ENCODE data around the gene PPM1E.

PPM1E gene

DNA sequence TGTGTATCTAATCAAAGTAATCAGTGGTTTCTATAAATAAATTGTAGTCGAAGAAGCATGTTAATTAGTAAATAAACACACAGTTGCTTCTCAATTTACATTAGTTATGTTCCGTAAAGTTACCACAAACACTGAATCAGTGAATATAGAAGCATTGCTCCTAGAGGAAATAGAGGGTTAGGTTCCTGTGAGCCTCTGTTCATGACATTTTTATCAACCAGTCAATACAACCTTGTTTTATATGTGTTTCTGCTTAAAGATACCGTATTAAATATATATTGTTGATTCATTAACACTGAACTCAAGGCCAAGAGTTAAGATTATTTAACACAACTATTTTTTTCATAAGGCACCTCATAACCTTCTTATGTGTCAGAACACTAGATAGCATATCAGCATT lies 134.3 kb downstream of the PPM1E start:
- Histone ChIP-seq H3K36me3 (peaks cover 2% of the 10 kb centered on the region; the same call in 1 of the 2 replicates), H3K27me3 (ENCODE audit: insufficient read depth, low read depth, severe bottlenecking) (no peaks in the 10 kb centered on the region)
- TF ChIP-seq, protein P1, sequence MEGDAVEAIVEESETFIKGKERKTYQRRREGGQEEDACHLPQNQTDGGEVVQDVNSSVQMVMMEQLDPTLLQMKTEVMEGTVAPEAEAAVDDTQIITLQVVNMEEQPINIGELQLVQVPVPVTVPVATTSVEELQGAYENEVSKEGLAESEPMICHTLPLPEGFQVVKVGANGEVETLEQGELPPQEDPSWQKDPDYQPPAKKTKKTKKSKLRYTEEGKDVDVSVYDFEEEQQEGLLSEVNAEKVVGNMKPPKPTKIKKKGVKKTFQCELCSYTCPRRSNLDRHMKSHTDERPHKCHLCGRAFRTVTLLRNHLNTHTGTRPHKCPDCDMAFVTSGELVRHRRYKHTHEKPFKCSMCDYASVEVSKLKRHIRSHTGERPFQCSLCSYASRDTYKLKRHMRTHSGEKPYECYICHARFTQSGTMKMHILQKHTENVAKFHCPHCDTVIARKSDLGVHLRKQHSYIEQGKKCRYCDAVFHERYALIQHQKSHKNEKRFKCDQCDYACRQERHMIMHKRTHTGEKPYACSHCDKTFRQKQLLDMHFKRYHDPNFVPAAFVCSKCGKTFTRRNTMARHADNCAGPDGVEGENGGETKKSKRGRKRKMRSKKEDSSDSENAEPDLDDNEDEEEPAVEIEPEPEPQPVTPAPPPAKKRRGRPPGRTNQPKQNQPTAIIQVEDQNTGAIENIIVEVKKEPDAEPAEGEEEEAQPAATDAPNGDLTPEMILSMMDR (IDR thresholded peaks at IDR 0.05; ENCODE audit: low read depth, low read length), result no peak

DNA sequence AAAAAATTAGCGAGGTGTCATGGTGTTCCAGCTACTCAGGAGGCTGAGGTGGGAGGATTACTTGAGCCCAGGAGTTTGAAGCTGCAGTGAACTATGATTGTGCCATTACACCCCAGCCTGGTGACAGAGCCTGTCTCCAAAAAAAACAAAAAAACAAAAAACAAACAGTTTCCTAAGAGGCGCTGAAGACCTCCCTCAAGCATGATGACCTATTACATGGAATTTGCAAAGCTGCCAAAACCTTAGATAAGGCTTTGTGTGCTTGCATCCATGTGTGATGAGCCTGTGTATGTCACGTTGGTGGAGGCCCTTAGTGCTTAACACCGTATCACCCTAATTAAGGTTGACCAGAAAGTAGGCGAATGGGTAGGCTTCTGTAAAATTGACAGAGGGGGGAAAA lies 143.5 kb downstream of the PPM1E start:
- TF ChIP-seq, protein P1 (IDR thresholded peaks at IDR 0.05; ENCODE audit: low read depth, low read length), result no peak
- H3K27me3 ChIP-seq (ENCODE audit: insufficient read depth, low read depth, severe bottlenecking), result no peaks in the 10 kb centered on the region
- DNase-seq, result no peak
- H3K4me3 ChIP-seq (ENCODE audit: low read depth, low read length), result no peak overlapping the region
- peaks cover 10% of the 10 kb centered on the region for H3K9me3 ChIP-seq (ENCODE audit: severe bottlenecking)
- peaks cover 6% of the 10 kb centered on the region; the same call in 1 of the 2 replicates for H3K36me3 ChIP-seq
- H3K27ac ChIP-seq, result no peak overlapping the region

More for the DNA sequence above, 134.3 kb downstream of the PPM1E start:
- H3K9me3 ChIP-seq (ENCODE audit: severe bottlenecking), result peaks cover 2% of the 10 kb centered on the region
- H3K27ac ChIP-seq, result no peak overlapping the region
- H3K4me3 ChIP-seq (ENCODE audit: low read depth, low read length), result no peak overlapping the region
- no peak for DNase-seq

DNA sequence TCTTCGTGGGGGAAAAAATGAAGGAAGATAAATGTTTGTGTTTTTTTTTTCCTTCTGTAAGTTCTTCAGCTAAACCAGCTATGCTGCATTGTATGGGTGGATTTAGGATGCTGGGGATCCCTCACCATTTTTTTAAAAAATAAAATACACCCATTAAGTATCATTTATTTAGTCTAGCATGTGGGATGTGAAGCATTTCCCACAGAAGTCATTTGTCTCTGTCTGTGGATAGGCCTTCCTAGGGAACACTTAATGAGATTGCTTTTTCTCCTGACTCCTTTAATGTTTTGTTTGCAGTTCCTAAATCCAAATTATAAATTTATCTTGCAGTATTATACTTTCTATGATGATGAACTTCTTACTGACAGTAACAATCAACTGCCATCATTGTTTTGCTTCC lies 146.7 kb downstream of the PPM1E start:
- DNase-seq, result no peak
- TF ChIP-seq, protein P1 (IDR thresholded peaks at IDR 0.05; ENCODE audit: low read depth, low read length), result no peak
- H3K36me3 ChIP-seq, result no peaks in the 10 kb centered on the region

DNA sequence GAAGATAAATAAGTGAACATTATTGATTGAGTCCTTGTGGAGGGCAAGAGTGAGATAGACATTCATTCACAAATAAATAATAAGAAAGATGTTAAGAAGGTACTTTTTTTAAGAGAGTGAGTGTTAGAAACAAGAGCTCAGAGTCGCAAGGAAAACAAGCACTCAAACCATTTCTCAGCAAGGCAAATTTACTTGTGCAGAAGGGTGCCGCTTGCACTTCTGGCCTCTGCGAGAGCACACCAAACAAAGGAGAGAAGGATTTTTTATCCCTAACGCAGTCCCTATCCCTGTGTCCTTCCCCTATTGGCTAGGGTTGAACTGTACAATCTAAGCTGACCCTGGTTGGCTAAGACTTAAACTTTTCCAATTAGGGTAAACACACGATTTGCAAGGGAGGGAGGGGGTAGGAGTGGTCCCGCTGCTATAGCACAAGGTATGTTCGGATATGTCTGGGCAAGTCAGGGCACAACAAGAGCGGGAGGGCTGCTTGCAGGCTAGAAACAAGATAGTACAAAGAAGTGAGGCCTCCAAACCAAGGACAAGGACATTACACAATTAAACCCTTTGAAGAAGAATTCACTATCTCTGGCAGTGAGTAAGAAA lies 156.2 kb downstream of the PPM1E start:
- no peak for DNase-seq
- Histone ChIP-seq H3K36me3 (peaks cover 6% of the 10 kb centered on the region; the same call in 1 of the 2 replicates), H3K27ac (no peak overlapping the region), H3K27me3 (ENCODE audit: insufficient read depth, low read depth, severe bottlenecking) (no peaks in the 10 kb centered on the region), H3K9me3 (ENCODE audit: severe bottlenecking) (peaks cover 19% of the 10 kb centered on the region), H3K4me3 (ENCODE audit: low read depth, low read length) (no peak overlapping the region)
- TF ChIP-seq, protein P1 (IDR thresholded peaks at IDR 0.05; ENCODE audit: low read depth, low read length), result no peak

More for the DNA sequence above, 146.7 kb downstream of the PPM1E start:
- Histone ChIP-seq H3K27ac (no peak overlapping the region), H3K27me3 (ENCODE audit: insufficient read depth, low read depth, severe bottlenecking) (no peaks in the 10 kb centered on the region), H3K9me3 (ENCODE audit: severe bottlenecking) (peaks cover 3% of the 10 kb centered on the region), H3K4me3 (ENCODE audit: low read depth, low read length) (no peak overlapping the region)

DNA sequence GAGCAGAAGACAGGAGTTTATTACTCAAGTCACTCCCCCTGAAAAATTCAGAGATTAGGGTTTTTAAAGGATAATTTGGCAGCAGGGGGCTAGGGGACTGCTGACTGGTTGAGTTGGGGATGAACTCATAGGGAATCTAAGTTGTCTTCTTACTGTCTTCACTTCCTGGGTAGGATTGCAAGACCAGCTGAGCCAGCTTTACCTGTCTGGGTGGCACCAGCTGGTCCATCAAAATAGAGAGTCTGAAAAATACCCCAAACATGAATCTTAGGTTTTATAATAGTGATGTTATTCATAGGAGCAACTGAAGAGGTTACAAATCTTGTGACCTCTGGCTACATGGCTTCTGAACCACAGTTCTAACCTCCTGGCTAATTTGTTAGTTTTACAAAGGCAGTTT lies 157.9 kb downstream of the PPM1E start:
- no peak overlapping the region for H3K27ac ChIP-seq
- TF ChIP-seq, protein P1 (IDR thresholded peaks at IDR 0.05; ENCODE audit: low read depth, low read length), result no peak
- no peaks in the 10 kb centered on the region for H3K27me3 ChIP-seq (ENCODE audit: insufficient read depth, low read depth, severe bottlenecking)
- peaks cover 6% of the 10 kb centered on the region; the same call in 1 of the 2 replicates for H3K36me3 ChIP-seq
- DNase-seq, result no peak
- peaks cover 19% of the 10 kb centered on the region for H3K9me3 ChIP-seq (ENCODE audit: severe bottlenecking)
- no peak overlapping the region for H3K4me3 ChIP-seq (ENCODE audit: low read depth, low read length)
